Smooth muscle cell (in vitro differentiated cells): Measurements from ENCODE around the gene CNNM1. TPM values are rescaled to one million over a fixed set of nuclear protein-coding genes. Genes with fewer than 3 reads are reported as not detected.

Experiments used
- DNase-seq: peaks from one replicate; lab custom pipeline; 2025; ENCODE audit not compliant: unreplicated experiment; lab: John Stamatoyannopoulos, UW
- H2AFZ ChIP-seq: fragments of 200-600 bp; sonication (generic); 2 replicates; pipeline ENCODE4 v1.6.0; 2016; ENCODE audit warnings: antibody characterized with exemption, low read depth, mild to moderate bottlenecking
- H3F3A ChIP-seq: fragments of 200-600 bp; sonication (generic); 2 replicates; pipeline ENCODE4 v1.6.0; 2017; ENCODE audit warnings: antibody characterized with exemption, low read depth
- H3K27ac ChIP-seq: fragments of 200-600 bp; sonication (generic); 2 replicates; pipeline ENCODE4 v1.5.1; 2016; ENCODE audit warnings: low read depth, mild to moderate bottlenecking
- H3K27me3 ChIP-seq: fragments of 200-600 bp; sonication (generic); 2 replicates; pipeline ENCODE4 v1.6.1; 2016; ENCODE audit warnings: low read depth, mild to moderate bottlenecking
- H3K36me3 ChIP-seq: fragments of 200-600 bp; sonication (generic); 2 replicates; pipeline ENCODE4 v1.5.1; 2016; ENCODE audit warnings: low read depth
- H3K4me1 ChIP-seq: fragments of 200-600 bp; sonication (generic); 2 replicates; pipeline ENCODE4 v1.5.1; 2016; ENCODE audit warnings: low read depth
- H3K4me2 ChIP-seq: fragments of 200-600 bp; sonication (generic); 2 replicates; pipeline ENCODE4 v1.6.0; 2016; ENCODE audit warnings: mild to moderate bottlenecking
- H3K4me3 ChIP-seq: fragments of 200-600 bp; sonication (generic); 2 replicates; pipeline ENCODE4 v1.5.1; 2016; ENCODE audit warnings: mild to moderate bottlenecking
- H3K79me2 ChIP-seq: fragments of 200-600 bp; sonication (generic); 2 replicates; pipeline ENCODE4 v1.6.0; 2016; ENCODE audit warnings: low read depth, mild to moderate bottlenecking
- H3K9ac ChIP-seq: fragments of 200-600 bp; sonication (generic); 2 replicates; pipeline ENCODE4 v1.6.0; 2016; ENCODE audit warnings: low read depth
- H3K9me3 ChIP-seq: fragments of 200-600 bp; sonication (generic); replicated peaks from 2 replicates; pipeline ENCODE4 v1.5.1; 2016; ENCODE audit warnings: low read depth
- H4K20me1 ChIP-seq: fragments of 200-600 bp; sonication (generic); 2 replicates; pipeline ENCODE4 v1.6.0; 2016; ENCODE audit warnings: low read depth
- WGBS: methylation state at CpG from one replicate; pipeline ENCODE4 v1.1.7; 2016; ENCODE audit warnings: low lambda C conversion rate; 5-methylcytosine and 5-hydroxymethylcytosine counted together
- polyA plus RNA-seq: library from polyadenylated mRNA; unstranded; fragments of >200 nt; fragmentation: Nextera tagmentation; extraction: Ambion mirVana; gene quantifications from 2 replicates; pipeline ENCODE4 v1.2.1, GENCODE V29; 2016
- total RNA-seq: library from RNA; depleted of rRNA; stranded (reverse); fragments of >200 nt; gene quantifications from 2 replicates; pipeline ENCODE4 v1.2.3, GENCODE V29; 2014
- TF ChIP-seq, protein P1 (sequence below): fragments of 200-600 bp; sonication (generic); IDR thresholded peaks from 2 replicates; pipeline ENCODE4 v1.5.1; 2017; ENCODE audit warnings: borderline replicate concordance, mild to moderate bottlenecking, antibody characterized with exemption; ENCODE audit not compliant: insufficient read depth, poor library complexity, severe bottlenecking

The CNNM1 gene
- total RNA-seq (0.04 TPM in 1 of 2 replicates, not detected in the other), polyA plus RNA-seq (not detected in 2 replicates)

DNA sequence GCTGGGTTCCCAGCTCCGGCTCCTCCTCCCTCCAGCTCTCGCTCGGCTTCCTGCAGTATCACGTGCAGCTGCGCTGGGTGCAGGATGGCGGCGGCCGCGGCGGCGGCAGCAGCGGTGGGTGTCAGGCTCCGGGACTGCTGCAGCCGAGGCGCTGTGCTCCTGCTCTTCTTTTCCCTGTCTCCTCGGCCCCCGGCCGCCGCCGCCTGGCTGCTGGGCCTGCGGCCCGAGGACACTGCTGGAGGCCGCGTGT lies at the start of gene CNNM1:
CNNM1 (plus strand) TSS at position 53 of the 250 bp plus-strand sequence; CDS start at position 85, 32 bp downstream.
- H3F3A ChIP-seq, result no peaks in the 10 kb centered on the region
- no peaks in the 10 kb centered on the region for H3K79me2 ChIP-seq
- WGBS, result 1% methylated on average over 24 of the region's 24 CpGs
- no peak for DNase-seq
- TF ChIP-seq, protein P1, sequence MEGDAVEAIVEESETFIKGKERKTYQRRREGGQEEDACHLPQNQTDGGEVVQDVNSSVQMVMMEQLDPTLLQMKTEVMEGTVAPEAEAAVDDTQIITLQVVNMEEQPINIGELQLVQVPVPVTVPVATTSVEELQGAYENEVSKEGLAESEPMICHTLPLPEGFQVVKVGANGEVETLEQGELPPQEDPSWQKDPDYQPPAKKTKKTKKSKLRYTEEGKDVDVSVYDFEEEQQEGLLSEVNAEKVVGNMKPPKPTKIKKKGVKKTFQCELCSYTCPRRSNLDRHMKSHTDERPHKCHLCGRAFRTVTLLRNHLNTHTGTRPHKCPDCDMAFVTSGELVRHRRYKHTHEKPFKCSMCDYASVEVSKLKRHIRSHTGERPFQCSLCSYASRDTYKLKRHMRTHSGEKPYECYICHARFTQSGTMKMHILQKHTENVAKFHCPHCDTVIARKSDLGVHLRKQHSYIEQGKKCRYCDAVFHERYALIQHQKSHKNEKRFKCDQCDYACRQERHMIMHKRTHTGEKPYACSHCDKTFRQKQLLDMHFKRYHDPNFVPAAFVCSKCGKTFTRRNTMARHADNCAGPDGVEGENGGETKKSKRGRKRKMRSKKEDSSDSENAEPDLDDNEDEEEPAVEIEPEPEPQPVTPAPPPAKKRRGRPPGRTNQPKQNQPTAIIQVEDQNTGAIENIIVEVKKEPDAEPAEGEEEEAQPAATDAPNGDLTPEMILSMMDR, result no peak
- peak within 1 kb of the TSS; percentile 91 for H3K4me2 ChIP-seq
- H3K4me3 ChIP-seq, result peak within 1 kb of the TSS; percentile 55
- H3K27ac ChIP-seq, result no peak within 1 kb of the TSS
- H3K9me3 ChIP-seq, result no peaks in the 10 kb centered on the region
- H3K27me3 ChIP-seq, result peaks cover 68% of the 10 kb centered on the region
- no peaks in the 10 kb centered on the region for H3K36me3 ChIP-seq
- peaks cover 14% of the 10 kb centered on the region for H3K4me1 ChIP-seq
- H3K9ac ChIP-seq, result no peak within 1 kb of the TSS
- no peaks in the 10 kb centered on the region for H4K20me1 ChIP-seq
- no peak within 1 kb of the TSS for H2AFZ ChIP-seq

DNA sequence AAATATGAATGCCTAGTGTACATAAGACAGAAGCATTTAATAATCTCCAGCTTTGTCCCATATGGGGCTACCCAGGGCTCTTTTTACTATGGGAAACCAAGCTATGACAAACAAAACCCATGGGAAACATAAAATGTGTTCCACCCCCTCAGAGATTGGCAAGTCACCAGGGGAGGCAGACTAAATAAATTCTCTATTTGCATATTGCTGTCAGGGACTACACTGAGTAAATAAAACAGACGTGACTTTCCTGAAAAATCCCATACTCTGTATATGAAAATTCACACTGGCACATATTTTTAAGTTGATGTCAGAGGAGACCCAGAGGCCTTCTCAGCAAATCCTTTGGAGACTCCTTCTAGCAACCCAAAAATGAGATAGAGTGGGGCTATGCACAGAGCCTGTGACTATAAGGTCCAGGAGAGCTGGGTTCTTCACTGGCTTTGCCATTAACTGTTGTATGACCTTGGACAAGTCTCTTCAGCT lies 49.5 kb upstream of the CNNM1 start:
- Histone ChIP-seq H3K9me3 (peaks cover 6% of the 10 kb centered on the region), H3K4me2 (no peak overlapping the region), H2AFZ (no peak overlapping the region), H3K79me2 (no peaks in the 10 kb centered on the region), H3K27me3 (peaks cover 7% of the 10 kb centered on the region), H4K20me1 (no peaks in the 10 kb centered on the region), H3K4me1 (peaks cover 5% of the 10 kb centered on the region), H3K9ac (peak overlapping the region; percentile 13), H3K27ac (peak overlapping the region; percentile 52), H3K4me3 (no peak overlapping the region), H3F3A (no peaks in the 10 kb centered on the region), H3K36me3 (no peaks in the 10 kb centered on the region)
- TF ChIP-seq, protein P1, result no peak
- 19% methylated on average over 1 of the region's 1 CpG for WGBS
- no peak for DNase-seq

DNA sequence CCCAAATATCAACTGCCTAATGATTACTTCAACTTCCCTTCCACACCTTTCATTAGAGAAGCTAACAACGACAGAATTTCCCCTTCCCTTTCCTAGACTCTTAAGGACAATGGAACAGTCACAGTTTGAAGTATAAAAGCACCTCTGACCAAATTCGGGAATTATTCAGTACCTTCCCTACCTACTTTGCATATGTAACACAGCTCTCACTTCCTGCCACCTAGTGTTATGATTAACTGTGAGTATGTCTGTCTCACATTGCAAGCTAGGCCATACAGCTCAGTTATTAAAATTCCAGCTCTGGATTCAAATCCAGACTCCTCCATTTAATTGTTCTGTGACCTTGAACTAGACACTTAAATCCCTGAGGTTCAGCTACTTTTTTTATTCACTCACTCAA lies 48.7 kb upstream of the CNNM1 start:
- Histone ChIP-seq H3K4me3 (no peak overlapping the region), H3K79me2 (no peaks in the 10 kb centered on the region), H3K27me3 (peaks cover 4% of the 10 kb centered on the region), H3K27ac (peak overlapping the region; percentile 52), H3K9me3 (peaks cover 6% of the 10 kb centered on the region), H3K36me3 (no peaks in the 10 kb centered on the region), H4K20me1 (no peaks in the 10 kb centered on the region), H2AFZ (no peak overlapping the region), H3K4me2 (no peak overlapping the region), H3K9ac (no peak overlapping the region), H3F3A (no peaks in the 10 kb centered on the region), H3K4me1 (peaks cover 5% of the 10 kb centered on the region)
- TF ChIP-seq, protein P1, result no peak
- no peak for DNase-seq
- WGBS, result 66% methylated on average over 2 of the region's 2 CpGs

DNA sequence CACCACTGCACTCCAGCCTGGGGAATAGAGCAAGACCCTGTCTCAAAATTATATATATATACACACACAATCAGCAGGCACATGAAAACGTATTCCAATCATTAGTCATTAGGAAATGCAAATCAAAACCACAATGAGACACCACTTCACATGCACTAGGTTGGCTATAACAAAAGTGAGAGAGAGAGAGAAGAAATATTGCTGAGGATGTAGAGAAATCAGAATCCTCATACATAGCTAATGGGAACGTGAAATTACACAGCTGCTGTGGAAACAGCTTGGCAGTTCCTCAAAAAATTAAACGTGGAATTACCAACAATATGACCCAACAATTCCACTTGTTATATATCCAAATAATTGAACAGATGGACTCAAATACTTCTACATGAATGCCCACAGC lies 43.3 kb upstream of the CNNM1 start:
- Histone ChIP-seq H3K4me3 (no peak overlapping the region), H2AFZ (no peak overlapping the region), H3K4me2 (no peak overlapping the region), H4K20me1 (no peaks in the 10 kb centered on the region), H3K27me3 (peaks cover 17% of the 10 kb centered on the region), H3K79me2 (no peaks in the 10 kb centered on the region), H3F3A (no peaks in the 10 kb centered on the region), H3K4me1 (no peaks in the 10 kb centered on the region), H3K9me3 (peaks cover 6% of the 10 kb centered on the region), H3K36me3 (no peaks in the 10 kb centered on the region), H3K9ac (no peak overlapping the region), H3K27ac (no peak overlapping the region)
- WGBS, result 57% methylated on average over 3 of the region's 3 CpGs
- no peak for DNase-seq
- TF ChIP-seq, protein P1, result no peak
